HG02678 (cell line): Measurements from ENCODE around the gene E2F7.
A peak's percentile ranks its signal among the peaks of the same experiment; 100 is the strongest.

Experiments
- ATAC-seq: cut with Tn5 transposase; IDR thresholded peaks from one replicate; pipeline ENCODE4 v1.9.1; 2021; ENCODE audit warnings: mild to moderate bottlenecking, moderate library complexity; ENCODE audit not compliant: unreplicated experiment

The E2F7 gene

GRCh38 chr12:77025782-77026314, 39.5 kb downstream of the E2F7 start:
- ATAC-seq, result no peak

DNA sequence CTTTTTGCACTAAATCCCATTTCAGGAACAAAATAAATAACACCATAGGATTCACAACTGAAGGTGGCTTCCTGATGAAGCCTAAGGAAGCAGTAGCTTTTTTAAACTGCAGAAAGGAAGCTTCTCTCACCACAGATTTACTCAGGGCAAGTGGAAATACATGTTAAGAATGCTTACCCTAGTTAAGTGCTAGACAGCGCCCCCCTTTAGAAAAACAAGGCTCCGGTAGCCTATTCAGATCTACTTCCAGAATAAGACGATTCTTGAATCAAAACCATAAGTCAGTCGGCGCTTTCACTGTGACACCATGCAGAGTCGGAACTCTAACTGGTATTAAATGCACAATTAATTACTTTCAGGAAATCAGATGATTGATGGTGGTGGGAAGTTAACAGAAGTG, 41.9 kb downstream of the E2F7 start:
- ATAC-seq, result no peak

- no peak for ATAC-seq
Observed at GRCh38 chr12:77019920-77020319, 45.4 kb downstream of the E2F7 start.

GRCh38 chr12:77016606-77017005, 48.8 kb downstream of the E2F7 start:
- ATAC-seq, result no peak

- ATAC-seq, result no peak
Observed at GRCh38 chr12:77013091-77013490, 52.3 kb downstream of the E2F7 start.

DNA sequence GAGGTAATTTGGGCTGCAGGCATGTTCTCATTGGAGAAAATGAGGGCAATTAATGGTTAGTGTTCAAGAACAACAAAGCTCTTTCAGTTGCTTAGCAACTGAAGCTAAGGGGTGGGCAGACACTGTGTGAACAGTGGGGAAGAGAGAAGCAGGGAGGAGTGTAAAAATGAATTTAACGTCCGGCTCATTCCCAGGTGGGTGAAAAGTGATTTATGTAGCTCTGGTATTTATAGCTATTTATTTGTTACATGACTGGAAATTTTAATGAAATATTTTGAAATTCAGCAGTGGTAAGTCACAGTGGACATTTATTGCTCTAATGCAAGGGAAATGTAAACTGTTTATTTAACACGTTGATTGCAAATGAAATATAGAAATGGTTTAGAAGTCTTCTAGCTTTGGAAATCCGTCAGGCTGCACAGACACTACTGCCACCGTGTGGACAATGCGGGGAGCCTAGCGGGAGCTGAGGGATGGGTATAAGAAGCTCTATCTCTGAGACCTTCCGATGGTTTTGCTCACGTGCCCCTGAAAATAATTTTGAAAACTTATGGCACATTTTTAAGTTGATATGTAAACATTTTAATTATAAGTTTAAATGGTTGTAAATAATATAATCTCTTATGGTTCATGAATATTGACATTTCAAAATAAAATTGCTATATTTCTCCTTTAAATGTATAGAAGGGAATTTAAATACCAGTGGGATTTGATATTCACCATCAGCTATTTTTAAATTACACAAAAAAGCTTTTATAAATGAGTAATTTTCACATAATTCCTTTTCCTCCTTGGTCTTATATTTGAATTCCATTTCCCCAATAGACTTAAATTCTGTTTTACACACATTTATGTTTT, 54.4 kb downstream of the E2F7 start:
- peak; percentile 96 for ATAC-seq

DNA sequence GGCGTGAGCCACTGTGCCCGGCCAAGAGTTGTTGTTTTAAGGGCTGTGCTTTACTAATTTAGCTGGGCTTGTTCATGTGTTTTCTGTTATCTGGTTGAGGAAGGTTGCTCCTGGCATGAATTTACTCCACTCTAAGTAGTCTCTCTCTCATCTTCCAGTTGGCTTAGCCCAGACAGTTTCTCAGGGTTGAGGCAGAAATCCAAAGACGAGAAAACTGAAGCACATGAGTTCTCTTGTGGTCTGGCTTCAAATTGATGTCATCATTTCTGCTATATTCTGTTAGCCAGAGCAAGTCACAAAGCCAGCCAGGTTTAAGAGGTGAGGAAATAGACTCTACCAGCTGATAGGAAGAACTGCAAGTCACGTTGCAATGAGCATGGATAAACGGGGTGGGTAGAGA, 57.9 kb downstream of the E2F7 start:
- no peak for ATAC-seq

GRCh38 chr12:77005611-77006098, 59.7 kb downstream of the E2F7 start:
- no peak for ATAC-seq

DNA sequence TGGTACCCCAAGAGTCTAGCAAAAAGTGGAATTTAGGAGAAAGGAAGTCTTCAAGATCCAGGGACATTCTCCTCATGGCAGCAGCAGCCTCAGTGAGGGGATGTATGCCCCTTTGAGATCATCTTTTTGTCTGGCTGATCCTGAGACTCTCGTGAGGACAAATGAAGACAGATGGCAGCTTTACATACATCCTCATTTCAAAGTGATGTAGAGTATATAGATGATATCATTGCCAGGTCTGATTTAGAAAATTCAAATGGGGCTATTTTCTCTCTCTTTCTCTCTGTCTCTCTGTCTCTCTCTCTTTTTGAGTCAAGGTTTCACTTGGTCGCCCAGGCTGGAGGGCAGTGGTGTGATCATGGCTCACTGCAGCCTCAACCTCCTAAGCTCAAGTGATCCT, 61.5 kb downstream of the E2F7 start:
- no peak for ATAC-seq

DNA sequence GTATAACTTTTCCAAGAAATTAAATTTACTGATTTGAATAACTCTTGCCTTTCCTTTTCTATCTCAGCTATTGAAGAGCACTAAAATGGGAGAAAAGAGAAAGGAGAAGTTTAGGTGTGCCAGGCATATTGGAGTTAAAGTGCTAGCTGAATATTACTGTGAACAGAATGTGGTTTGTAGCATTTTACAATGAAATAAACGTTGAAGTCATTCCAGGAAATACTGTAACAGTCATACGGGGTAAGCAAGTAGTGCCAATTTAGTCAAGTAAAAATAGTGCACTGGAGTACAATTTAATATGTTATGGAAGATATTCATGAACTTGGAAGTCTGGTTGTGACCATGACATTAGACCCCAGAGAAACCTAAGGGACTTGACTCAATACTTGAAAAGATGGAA, 62.1 kb downstream of the E2F7 start:
- no peak for ATAC-seq

DNA sequence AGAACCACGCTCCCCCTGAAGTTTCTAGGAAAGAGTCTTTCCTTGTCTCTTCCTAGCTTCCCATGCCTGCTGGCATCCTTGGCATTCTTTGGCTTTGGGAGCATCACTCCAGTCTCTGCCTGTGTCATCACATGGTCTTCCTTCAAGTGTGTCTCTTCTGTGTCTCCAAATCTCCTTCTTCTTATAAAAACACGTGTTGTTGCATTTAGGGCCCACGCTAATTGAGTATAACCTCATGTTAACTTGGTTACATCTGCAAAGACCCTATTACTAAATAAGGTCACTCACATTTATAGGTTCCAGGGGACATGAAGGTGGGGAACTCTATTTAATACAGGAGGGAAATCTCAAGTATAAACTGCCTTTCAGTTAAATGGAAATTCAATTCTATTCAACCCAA, 63.0 kb downstream of the E2F7 start:
- no peak for ATAC-seq

GRCh38 chr12:77001276-77001675, 64.1 kb downstream of the E2F7 start:
- no peak for ATAC-seq

DNA sequence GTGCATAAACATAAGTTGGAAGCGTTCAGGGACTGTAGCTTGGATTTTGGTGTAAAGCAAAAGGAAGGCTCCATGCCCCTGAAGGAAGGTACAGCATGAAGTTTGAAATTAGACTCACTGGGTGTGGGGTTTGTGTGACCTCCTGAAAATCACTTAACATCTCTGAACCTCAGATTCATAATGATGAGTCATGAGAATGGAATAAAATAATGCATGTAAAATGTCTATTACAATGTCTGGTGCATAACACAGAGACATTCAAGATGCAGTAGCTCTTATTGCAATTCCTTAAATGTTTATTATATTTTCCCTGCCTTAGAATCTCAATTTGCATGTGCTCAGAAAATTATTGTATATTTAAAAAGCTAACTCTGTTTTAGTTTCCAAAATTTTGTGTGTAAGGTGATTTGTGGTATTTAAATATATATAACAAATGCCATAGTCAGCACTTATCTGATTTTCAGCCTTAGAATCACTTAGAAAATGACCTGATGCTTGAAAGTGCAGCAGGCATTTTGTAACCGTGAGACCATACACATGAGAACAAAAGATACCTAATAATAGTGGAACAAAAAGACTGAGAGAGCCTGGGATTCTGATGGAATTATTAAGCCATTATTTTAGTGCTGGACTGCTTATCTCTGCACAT, 66.3 kb downstream of the E2F7 start:
- no peak for ATAC-seq

GRCh38 chr12:76998386-76998785, 67.0 kb downstream of the E2F7 start:
- no peak for ATAC-seq

DNA sequence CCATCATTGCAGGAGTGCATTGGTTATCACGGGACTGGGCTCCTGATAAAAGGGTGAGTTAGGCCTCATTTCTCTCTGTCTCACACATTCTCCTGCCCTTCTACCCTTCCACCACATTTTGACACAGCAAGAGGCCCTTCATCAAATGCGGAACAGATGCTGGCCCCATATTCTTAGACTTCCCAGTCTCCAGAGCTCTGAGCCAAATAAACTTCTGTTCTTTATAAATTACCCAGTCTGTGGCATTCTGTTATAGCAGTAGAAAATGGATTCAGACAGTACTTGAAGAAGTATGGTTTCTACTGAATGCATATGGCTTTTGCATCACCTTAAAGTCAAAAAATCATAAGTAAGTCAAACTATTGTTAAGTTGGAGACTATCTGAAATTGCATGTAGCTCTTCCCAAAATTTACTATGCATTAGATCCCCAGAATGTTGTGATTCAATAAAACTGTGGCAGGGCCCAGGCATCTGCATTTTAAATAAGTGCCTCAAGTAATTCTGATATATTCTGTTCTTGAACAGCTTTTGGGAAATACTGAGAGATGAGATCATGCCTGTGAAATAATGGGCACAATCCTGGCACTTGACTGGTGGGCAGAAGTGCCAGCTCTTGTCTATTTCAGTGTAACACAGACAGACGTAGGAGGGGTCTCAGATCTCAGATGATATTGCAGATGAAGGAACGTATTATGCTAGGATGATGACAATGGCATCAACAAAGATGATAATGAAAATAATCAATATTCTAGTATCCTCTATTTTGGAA, 68.2 kb downstream of the E2F7 start:
- no peak for ATAC-seq

GRCh38 chr12:76990716-76991115, 74.7 kb downstream of the E2F7 start:
- ATAC-seq, result no peak

- no peak for ATAC-seq
Observed at GRCh38 chr12:76984566-76984965, 80.8 kb downstream of the E2F7 start.

DNA sequence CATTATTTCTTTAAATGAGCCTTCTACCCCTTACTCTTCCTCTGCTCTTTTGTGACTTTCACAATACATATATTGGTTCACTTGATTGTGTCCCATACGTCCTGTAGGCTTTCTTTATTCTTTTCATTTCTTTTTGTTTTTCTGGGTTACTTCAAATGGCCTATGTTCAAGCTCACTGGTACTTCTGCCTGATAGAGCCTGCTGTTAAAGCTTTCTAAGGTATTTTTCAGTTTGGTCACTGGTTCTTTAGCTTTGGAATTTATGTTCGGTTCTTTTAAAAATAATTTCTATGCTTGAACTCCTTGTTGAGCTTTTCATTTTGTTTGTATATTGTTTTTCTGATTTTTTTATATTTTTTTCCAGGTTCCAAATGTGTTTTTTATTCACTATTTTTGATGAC, 81.9 kb downstream of the E2F7 start:
- ATAC-seq, result no peak

GRCh38 chr12:76980196-76980595, 85.2 kb downstream of the E2F7 start:
- no peak for ATAC-seq

GRCh38 chr12:76976777-76977382, 88.5 kb downstream of the E2F7 start:
- ATAC-seq, result no peak
